ENCODE data around the gene SLC35E2B.
"Not testable (repeated sequence)": the region's sequence is repeated elsewhere in the genome, so short reads cannot be mapped to it uniquely, and the experiment has no call there.

SLC35E2B gene

GRCh38 chr1:1637479-1637875, 55.1 kb downstream of the SLC35E2B start:
- not testable (repeated sequence) for DNase-seq

GRCh38 chr1:1636621-1637478, 55.7 kb downstream of the SLC35E2B start:
- not testable (repeated sequence) for DNase-seq

GRCh38 chr1:1634613-1635012, 58.0 kb downstream of the SLC35E2B start:
- DNase-seq = not testable (repeated sequence)

GRCh38 chr1:1633409-1633808, 59.2 kb downstream of the SLC35E2B start:
- DNase-seq = not testable (repeated sequence)

- no peak for DNase-seq
Observed at GRCh38 chr1:1631782-1632420, 60.7 kb downstream of the SLC35E2B start, which contains the start of gene MMP23B. Gene MMP23B (plus strand): TSS chr1:1632173. CDS start chr1:1632219, 46 bp downstream.

- no peak for DNase-seq
Observed at GRCh38 chr1:1630965-1631781, 61.4 kb downstream of the SLC35E2B start.

GRCh38 chr1:1630191-1630964, 62.2 kb downstream of the SLC35E2B start:
- no peak for DNase-seq

GRCh38 chr1:1629430-1630190, 63.0 kb downstream of the SLC35E2B start:
- no peak for DNase-seq

GRCh38 chr1:1628754-1629429, 63.7 kb downstream of the SLC35E2B start:
- no peak for DNase-seq

- DNase-seq = no peak
Observed at GRCh38 chr1:1627829-1628753, 64.5 kb downstream of the SLC35E2B start.

- no peak for DNase-seq
Observed at GRCh38 chr1:1627261-1627828, 65.2 kb downstream of the SLC35E2B start.

- no peak for DNase-seq
Observed at GRCh38 chr1:1626207-1627141, 66.1 kb downstream of the SLC35E2B start.

- no peak for DNase-seq
Observed at GRCh38 chr1:1625824-1626206, 66.8 kb downstream of the SLC35E2B start.

GRCh38 chr1:1625404-1625775, 67.2 kb downstream of the SLC35E2B start:
- no peak for DNase-seq

- DNase-seq = no peak
Observed at GRCh38 chr1:1624443-1625403, 67.9 kb downstream of the SLC35E2B start.

- DNase-seq = no peak
Observed at GRCh38 chr1:1623631-1624442, 68.8 kb downstream of the SLC35E2B start.
